HG03060 (cell line): ENCODE data around the gene CTTNBP2.

Experiments used
- ATAC-seq: cut with Tn5 transposase; IDR thresholded peaks from one replicate; pipeline ENCODE4 v1.9.1; 2021; ENCODE audit warnings: low read depth, moderate number of reproducible peaks; ENCODE audit not compliant: unreplicated experiment

The CTTNBP2 gene

DNA sequence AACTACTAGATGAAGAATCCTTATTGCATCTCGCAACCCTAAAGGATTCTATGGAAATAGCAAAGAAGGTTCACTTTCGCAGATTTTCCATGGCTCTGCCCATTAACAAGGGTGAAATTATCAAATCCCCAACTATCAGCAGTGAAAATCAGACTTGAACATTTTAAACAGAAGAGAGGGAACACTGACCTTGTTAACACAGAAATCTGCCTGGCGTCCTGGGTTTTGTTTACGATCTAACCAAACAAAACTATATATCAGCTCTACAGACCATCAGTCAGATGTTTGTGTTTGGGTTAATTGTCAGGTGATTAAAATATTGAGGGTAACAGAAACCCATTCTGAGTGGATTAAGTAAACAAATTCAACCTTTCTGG is 1.9 kb downstream of the CTTNBP2 start:
- no peak for ATAC-seq

DNA sequence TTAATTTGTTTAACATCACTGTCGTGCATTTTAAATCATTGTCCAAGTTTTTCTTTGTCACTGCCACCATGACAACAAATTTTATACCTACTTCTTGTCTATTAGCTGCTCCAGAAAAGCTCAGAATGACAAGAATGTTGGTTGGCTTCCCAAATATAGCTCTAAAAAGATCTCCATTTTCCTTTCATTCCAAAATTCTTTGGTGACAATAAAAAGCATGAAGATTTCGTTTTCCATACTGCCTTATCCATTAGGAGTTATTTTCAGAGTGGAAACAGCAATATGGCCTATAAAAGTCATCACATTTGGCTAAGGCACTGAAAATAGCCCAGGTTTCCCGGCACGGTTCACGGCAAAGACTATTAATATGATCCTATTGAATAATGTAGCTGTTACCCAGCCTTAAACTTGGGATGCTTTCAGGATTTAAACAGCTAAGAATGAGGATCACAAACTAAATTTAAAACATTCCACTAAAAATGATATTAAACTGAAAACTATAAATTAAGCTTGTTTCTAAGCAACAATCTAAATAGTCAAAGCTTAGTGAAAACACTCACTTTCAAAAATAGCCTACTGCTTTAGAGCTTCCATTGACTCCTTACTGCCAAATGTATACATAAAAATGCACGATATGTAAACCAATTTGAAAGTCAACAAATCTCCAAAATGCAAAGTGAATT is 2.7 kb downstream of the CTTNBP2 start:
- no peak for ATAC-seq

DNA sequence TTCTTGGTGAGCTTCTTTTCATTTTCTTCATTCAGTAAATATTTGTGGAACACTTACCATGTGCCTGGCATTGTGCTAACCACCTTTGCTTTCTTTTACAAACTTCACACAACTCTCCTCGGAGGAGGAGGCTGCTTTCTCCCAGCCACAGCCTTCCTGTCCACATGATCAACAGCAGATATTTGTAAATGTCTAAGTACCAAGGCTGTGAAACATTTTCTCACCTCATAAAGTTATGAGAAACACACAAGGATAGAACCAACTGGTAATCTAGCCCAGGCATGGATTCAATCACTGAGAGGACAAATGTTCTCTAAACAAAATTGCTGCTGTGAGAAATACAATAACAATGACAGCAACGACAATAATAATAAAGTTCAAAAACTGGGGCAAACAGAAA is 3.9 kb downstream of the CTTNBP2 start:
- ATAC-seq: no peak

DNA sequence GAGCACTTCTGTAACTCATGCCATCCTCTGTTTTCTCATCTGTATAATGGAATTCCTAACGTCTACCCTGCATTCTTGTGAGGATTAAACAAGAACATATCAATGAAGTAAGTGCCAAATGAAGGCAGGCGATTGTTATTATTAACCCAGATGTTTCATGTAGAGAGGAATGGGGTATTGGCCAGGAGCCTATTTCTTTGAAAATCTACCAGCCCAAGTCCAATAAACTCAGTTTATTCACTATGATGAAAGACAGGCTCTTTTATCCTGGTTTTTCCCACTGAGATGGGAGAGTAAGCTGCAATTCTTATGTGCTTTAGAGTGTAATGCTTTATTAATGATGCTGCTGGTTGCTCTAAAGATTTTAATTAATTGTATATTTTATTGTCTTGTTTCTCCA is 9.6 kb downstream of the CTTNBP2 start:
- no peak for ATAC-seq

GRCh38 chr7:117862378-117862777 is 10.9 kb downstream of the CTTNBP2 start:
- ATAC-seq: no peak

- no peak for ATAC-seq
These were observed 13.9 kb downstream of the CTTNBP2 start for GRCh38 chr7:117859246-117859812.

- ATAC-seq: no peak
These were observed 14.5 kb downstream of the CTTNBP2 start for GRCh38 chr7:117858712-117859111.

DNA sequence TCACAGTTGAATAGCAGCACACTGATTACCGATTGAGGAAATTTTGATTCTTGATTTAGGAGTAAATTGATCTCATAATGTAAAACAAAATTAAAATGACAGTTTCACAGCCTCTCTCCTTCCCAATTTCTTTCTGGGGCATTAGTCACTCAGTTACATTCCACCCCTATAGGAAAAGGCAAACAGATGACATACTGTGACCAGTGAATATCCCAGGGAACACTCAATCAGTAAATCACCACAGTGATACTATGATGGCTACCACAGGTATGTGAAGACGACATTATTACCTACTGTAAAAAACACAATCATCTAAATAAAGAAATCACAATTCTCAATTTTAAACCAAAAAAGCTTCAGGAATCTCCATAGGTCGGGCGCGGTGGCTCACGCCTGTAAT is 15.5 kb downstream of the CTTNBP2 start:
- no peak for ATAC-seq

DNA sequence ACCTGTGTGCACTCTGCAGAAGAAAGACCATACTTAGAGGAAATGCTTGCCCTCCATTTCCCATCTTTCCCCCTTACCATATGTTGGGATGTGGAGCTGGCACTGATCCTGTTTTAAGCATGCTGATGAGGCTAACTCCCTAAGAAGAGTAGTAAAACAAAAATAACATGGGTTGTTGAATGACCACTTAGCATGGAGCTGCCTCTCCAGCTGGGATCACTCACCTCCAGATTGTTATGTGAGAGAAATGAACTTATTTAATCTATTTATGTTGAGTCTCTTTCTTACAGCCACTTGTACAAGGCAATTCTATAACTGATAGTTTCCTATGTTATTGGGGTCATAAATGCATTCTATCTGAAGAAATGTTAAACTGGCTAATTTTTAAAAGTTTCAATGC is 17.0 kb downstream of the CTTNBP2 start:
- no peak for ATAC-seq

DNA sequence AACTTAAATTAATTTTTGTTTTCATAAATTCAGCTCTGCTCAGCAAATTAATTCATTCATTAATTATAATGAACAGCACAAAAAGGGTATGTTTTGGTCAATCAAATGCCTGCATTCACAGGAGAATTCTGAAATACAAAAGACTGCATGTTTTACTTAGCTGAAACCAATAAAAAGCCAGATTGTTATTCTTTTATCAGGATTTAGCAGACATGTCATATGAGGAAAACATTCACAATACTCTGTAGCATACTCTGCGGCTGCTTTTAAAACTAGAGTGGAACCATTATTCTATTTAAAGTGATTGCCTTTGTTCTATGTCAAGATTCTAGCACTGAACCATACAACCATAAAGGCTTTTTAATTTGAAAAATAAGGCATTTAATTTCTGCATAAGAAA is 19.1 kb downstream of the CTTNBP2 start:
- ATAC-seq: no peak

DNA sequence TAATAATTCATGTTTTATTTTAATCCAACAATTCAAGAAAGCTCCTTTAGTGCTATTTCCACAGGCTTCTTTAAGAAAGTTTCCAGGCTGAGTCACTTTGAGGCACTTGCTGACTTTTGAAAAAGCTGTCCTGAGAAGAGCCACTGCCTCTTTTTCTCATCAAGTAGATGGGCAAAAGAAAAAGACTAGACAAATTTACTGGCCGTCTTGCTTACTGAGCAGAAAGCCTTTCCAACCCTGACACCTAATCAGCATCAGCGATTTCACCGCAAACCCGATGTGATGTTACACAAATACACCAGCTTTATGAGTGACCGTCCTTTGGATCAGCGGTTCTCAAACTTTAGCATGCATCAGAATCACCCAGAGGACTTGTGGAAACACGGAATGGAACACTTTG is 24.3 kb downstream of the CTTNBP2 start:
- ATAC-seq: no peak

GRCh38 chr7:117844678-117845077 is 28.6 kb downstream of the CTTNBP2 start:
- ATAC-seq: no peak

GRCh38 chr7:117841611-117842010 is 31.6 kb downstream of the CTTNBP2 start:
- ATAC-seq: no peak

DNA sequence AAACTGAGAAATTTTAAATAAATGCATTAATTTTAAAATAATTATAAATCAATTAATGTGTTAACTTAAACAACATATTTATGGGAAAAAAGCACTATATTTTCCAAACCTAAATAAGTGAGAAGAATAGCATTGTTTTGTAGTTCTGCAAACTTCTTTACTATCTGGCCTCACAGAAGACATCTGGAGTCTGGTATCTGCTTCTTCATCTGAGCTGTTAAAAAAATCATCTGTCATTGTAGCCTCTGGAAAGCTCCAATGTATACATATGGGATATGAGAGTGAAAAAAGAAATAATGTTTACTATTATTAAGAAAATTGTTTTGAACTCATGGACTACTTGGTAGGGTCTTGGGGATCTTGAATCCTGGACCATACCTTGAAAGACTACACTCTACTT is 32.2 kb downstream of the CTTNBP2 start:
- ATAC-seq: no peak

DNA sequence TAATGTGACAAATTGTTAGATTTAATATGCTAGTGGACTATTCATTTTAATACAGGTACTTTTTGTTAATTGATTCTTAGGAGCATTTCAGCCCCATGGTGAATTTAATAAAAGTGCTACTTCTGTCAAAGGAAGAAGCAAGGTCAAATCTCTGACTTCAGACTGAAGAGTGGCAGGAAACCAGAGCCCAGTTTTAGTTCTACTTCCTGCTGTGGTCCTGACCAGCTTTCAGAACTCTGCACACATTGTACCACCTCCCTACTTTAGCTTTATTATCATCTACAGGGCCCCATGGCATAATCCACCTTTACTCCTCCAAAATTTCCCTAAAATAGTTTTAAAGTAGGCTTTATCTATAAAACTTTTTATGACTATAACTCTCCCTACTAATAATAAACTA is 33.7 kb downstream of the CTTNBP2 start:
- ATAC-seq: no peak

GRCh38 chr7:117837841-117838240 is 35.4 kb downstream of the CTTNBP2 start:
- peak; percentile 94 for ATAC-seq

DNA sequence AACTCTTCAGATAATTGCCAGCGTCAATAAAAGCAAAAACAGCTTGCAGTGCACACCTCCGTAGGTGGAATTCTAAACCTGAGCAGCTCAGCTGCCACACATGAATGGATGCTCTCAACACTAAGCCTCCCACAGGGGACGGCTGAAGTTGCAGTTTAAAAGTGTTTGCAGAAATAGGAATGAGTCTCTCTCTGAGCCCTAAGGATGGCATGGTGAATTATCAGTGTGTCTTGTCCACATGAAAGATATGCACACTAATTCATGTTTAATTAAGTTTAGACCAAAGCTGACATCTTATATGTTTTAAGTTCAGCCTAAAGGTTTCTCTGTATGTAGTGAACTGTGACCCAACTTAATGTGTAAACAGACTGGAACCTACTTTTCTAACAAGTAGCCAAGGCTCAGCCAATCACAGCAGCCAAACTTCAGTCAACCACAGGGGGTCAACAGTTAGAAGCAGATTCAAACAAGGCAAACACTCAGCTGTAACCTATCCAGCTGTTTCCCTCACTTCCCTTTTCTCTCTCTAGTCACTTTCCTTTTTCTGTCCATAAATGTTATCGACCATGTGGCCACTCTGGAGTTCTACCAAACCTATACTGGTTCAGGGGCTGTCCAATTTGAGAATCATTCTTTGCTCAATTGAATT is 38.1 kb downstream of the CTTNBP2 start:
- ATAC-seq: no peak

GRCh38 chr7:117830422-117830954 is 42.8 kb downstream of the CTTNBP2 start:
- ATAC-seq: no peak

GRCh38 chr7:117829450-117830117 is 43.7 kb downstream of the CTTNBP2 start:
- ATAC-seq: no peak

DNA sequence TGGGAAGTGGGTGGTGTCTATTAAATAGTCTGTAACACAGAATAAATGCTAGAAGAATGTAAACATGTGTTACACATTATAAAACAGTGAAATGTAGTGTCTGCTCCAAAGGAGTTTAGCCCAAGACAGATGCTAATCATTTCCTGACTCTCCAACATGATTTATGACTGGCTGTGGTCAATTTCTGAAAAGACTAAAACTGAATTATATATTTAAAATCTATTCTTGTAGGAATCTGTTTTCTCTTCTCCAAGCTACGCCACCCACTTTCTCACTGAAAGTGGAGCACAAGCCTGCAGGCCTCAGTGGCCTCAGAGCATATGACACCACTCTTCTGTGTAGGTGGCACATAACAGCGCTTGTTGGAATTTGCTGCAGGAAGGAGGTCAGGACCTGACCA is 44.4 kb downstream of the CTTNBP2 start:
- ATAC-seq: no peak

- ATAC-seq: no peak
These were observed 45.4 kb downstream of the CTTNBP2 start for GRCh38 chr7:117827862-117828261.
